ENCODE measurements around the gene ABCB11. TPM values are rescaled to one million over a fixed set of nuclear protein-coding genes. Genes with fewer than 3 reads are reported as not detected.

Gene ABCB11
- total RNA-seq (2021; ENCODE audit: unreplicated experiment) (0.12 TPM), Bru-seq, nascent RNA (percentile 1 among the genes with signal in this experiment), BruChase-seq, experiment 1, labeled RNA remaining after a 6-hour chase (not detected), BruChase-seq, experiment 2, labeled RNA remaining after a 2-hour chase (not detected)
- not detected in 2 replicates for polyA plus RNA-seq (2012)
- long read RNA-seq: 0 reads

DNA sequence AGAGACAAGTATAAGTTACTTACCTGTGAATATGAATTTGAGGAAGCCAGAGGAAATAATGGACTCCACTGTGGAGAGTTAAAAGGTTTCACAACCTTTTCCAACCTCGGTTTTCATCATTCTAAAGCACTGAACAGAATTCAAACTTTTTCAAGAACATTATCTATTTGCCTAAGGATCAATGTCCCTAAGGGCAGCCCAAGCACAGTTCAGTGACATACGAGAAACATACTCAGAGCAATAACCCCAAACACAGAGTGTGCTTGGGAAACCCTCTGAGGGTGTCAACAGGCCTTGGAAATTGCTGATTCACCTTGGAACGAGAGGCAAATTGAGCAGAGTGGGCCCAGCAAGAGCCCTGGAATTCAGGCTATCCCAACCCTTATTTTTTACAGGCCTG is at the start of gene ABCB11:
TSS of gene ABCB11 (minus strand) at position 123 of the 400 bp plus-strand sequence. CDS start 13,199 bp downstream, outside the sequence.
- ATAC-seq (no peak), DNase-seq (ENCODE audit: low read depth, low spot score) (no peak)
- Histone ChIP-seq H2AFZ (ENCODE audit: low read depth, low read length, poor library complexity, severe bottlenecking) (no peak within 1 kb of the TSS), H3K4me2 (ENCODE audit: low read length) (no peak within 1 kb of the TSS), H3K9me3 (ENCODE audit: control insufficient read depth in 1 of 2, insufficient read depth in 1 of 2, low read depth in 1 of 2, low read length in 2 of 2) (no peaks in the 10 kb centered on the region), H3K27me3 (ENCODE audit: insufficient read depth, low read length) (no peaks in the 10 kb centered on the region), H3K27ac (ENCODE audit: low read depth, low read length) (no peak within 1 kb of the TSS), H3K9ac (ENCODE audit: low read length) (no peak within 1 kb of the TSS), H3K4me3 (replicated peaks in 1 of 2; ENCODE audit: low read depth in 1 of 2, low read length in 2 of 2) (no peak within 1 kb of the TSS), H3K4me1 (ENCODE audit: control insufficient read depth in 1 of 2, insufficient read depth in 2 of 2, low read length in 2 of 2) (no peaks in the 10 kb centered on the region), H3K9me2 (ENCODE audit: insufficient read depth) (no peaks in the 10 kb centered on the region), H3K79me2 (ENCODE audit: insufficient read depth, low read length) (no peaks in the 10 kb centered on the region), H4K20me1 (ENCODE audit: insufficient read depth) (no peaks in the 10 kb centered on the region), H3K36me3 (ENCODE audit: control insufficient read depth in 1 of 2, insufficient read depth in 2 of 2, low read length in 2 of 2) (no peaks in the 10 kb centered on the region)
- POLR2A ChIA-PET: no interaction called here
- no TSS peak for BruUV-seq (replicated peaks)
- TF ChIP-seq CTCF (IDR thresholded peaks at IDR 0.05 in 2 of 3, conservative IDR thresholded peaks at IDR 0.05 in 1 of 3; ENCODE audit: borderline replicate concordance in 1 of 3, insufficient read depth in 1 of 3, low read depth in 2 of 3, low read length in 2 of 3) (no peak), CBX3 (IDR thresholded peaks at IDR 0.05; ENCODE audit: low read depth) (no peak), SIN3A (IDR thresholded peaks at IDR 0.05; ENCODE audit: low read depth) (no peak)
- TF ChIP-seq, protein P1, sequence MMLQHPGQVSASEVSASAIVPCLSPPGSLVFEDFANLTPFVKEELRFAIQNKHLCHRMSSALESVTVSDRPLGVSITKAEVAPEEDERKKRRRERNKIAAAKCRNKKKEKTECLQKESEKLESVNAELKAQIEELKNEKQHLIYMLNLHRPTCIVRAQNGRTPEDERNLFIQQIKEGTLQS (IDR thresholded peaks at IDR 0.05): no peak
- RAD21 ChIA-PET (ENCODE audit: low non-redundant PET in 1 of 2, low total read pairs in 2 of 2, uncharacterized antibody in 2 of 2, unreplicated experiment in 2 of 2): no interaction called here
- intact Hi-C loops (cut with micrococcal nuclease): no loop called here
- CTCF ChIA-PET: no interaction called here

DNA sequence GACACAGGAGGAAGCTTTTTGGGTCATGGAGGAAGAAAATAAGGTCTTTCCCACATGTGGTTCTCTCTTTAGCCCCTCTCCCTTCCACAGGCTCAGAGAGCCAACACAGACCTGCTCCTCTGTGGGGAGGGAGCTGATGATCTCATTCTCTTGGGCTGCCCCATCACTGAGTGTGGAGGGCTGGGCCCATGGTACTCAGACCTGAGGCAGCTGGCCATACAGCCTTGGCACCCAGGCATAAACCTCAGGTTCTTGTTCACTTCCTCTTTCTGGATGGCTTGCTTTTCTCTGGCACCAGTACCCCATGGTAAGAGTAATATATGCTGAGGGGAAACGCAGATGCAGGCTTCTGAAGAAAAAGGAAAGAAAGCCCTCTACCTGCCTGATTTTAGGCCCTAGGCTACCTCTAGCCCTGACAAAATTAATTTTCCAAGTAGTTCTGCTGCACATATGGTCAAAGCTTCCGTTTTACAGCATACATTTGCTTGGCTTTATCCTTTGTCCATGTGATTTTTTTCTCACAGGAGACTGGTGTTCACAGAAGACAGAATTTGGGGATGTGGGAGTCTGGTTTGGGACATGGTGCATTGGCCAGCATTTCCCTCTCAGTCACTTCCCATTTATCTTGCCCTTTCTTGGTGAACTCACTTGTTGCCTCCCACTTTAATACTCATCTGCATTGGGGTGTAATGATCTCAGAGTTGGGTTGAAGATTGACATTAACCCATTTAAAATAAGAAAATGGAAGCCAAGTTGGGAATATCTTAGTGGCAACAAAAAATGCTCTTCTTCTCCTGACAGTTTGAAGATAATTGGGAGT is 49.3 kb upstream of the ABCB11 start:
- no peak for ATAC-seq

More for the DNA sequence above, 49.3 kb upstream of the ABCB11 start:
- no peaks in the 10 kb centered on the region for H4K20me1 ChIP-seq (ENCODE audit: insufficient read depth)
- H3K79me2 ChIP-seq (ENCODE audit: insufficient read depth, low read length): no peaks in the 10 kb centered on the region
- no peak for TF ChIP-seq TCF7L2 (IDR thresholded peaks at IDR 0.05; ENCODE audit: borderline replicate concordance, extremely low read depth, insufficient read depth, insufficient read length)
- TF ChIP-seq, protein P2, sequence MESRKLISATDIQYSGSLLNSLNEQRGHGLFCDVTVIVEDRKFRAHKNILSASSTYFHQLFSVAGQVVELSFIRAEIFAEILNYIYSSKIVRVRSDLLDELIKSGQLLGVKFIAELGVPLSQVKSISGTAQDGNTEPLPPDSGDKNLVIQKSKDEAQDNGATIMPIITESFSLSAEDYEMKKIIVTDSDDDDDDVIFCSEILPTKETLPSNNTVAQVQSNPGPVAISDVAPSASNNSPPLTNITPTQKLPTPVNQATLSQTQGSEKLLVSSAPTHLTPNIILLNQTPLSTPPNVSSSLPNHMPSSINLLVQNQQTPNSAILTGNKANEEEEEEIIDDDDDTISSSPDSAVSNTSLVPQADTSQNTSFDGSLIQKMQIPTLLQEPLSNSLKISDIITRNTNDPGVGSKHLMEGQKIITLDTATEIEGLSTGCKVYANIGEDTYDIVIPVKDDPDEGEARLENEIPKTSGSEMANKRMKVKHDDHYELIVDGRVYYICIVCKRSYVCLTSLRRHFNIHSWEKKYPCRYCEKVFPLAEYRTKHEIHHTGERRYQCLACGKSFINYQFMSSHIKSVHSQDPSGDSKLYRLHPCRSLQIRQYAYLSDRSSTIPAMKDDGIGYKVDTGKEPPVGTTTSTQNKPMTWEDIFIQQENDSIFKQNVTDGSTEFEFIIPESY (IDR thresholded peaks at IDR 0.05; ENCODE audit: extremely low read depth, insufficient replicate concordance, low read length): no peak
- no peak for TF ChIP-seq SIN3A (IDR thresholded peaks at IDR 0.05; ENCODE audit: low read depth)
- no peak for TF ChIP-seq ZFX (IDR thresholded peaks at IDR 0.05)
- TF ChIP-seq, protein P1 (IDR thresholded peaks at IDR 0.05): no peak
- no peak for TF ChIP-seq SRF (IDR thresholded peaks at IDR 0.05; ENCODE audit: low read depth)
- no peaks in the 10 kb centered on the region for H3K27me3 ChIP-seq (ENCODE audit: insufficient read depth, low read length)
- H3K4me2 ChIP-seq (ENCODE audit: low read length): no peak overlapping the region
- H2AFZ ChIP-seq (ENCODE audit: low read depth, low read length, poor library complexity, severe bottlenecking): no peak overlapping the region
- no peaks in the 10 kb centered on the region for H3K4me1 ChIP-seq (ENCODE audit: control insufficient read depth in 1 of 2, insufficient read depth in 2 of 2, low read length in 2 of 2)
- ChIA-PET CTCF (no interaction called here), RAD21 (ENCODE audit: low non-redundant PET in 1 of 2, low total read pairs in 2 of 2, uncharacterized antibody in 2 of 2, unreplicated experiment in 2 of 2) (no interaction called here), POLR2A (no interaction called here)
- no TSS peak for BruUV-seq (replicated peaks)
- H3K9me2 ChIP-seq (ENCODE audit: insufficient read depth): no peaks in the 10 kb centered on the region; the same call in 1 of the 2 replicates
- H3K9me3 ChIP-seq (ENCODE audit: control insufficient read depth in 1 of 2, insufficient read depth in 1 of 2, low read depth in 1 of 2, low read length in 2 of 2): no peaks in the 10 kb centered on the region
- intact Hi-C loops (cut with micrococcal nuclease): no loop called here
- DNase-seq (ENCODE audit: low read depth, low spot score): no peak
- H3K4me3 ChIP-seq (replicated peaks in 1 of 2; ENCODE audit: low read depth in 1 of 2, low read length in 2 of 2): no peak overlapping the region
- no peaks in the 10 kb centered on the region for H3K36me3 ChIP-seq (ENCODE audit: control insufficient read depth in 1 of 2, insufficient read depth in 2 of 2, low read length in 2 of 2)
- H3K27ac ChIP-seq (ENCODE audit: low read depth, low read length): no peak overlapping the region
- H3K9ac ChIP-seq (ENCODE audit: low read length): no peak overlapping the region

All from HCT116 (cell line).